Measurements from ENCODE around the gene ASPSCR1. TPM values are rescaled to one million over a fixed set of nuclear protein-coding genes. Genes with fewer than 3 reads are reported as not detected.
A peak's percentile ranks its signal among the peaks of the same experiment; 100 is the strongest.

The ASPSCR1 gene
- total RNA-seq, 1 experiment from 2014 or later = 51.0 TPM

- TF ChIP-seq EZH2phosphoT487 (IDR thresholded peaks at IDR 0.05; ENCODE audit: borderline replicate concordance) = no peak
- TF ChIP-seq EGR1 (IDR thresholded peaks at IDR 0.05; ENCODE audit: low read depth) = no peak
Measured at GRCh38 chr17:82056729-82057621, 79.5 kb downstream of the ASPSCR1 start (continued).

- H3K27ac ChIP-seq (ENCODE audit: low read depth, low read length) = peak overlapping the region; percentile 30; the same call in 1 of the 2 replicates
- H3K27me3 ChIP-seq (ENCODE audit: insufficient read depth, low read length) = no peaks in the 10 kb centered on the region
- peaks cover 26% of the 10 kb centered on the region; the same call in 1 of the 2 replicates for H3K79me2 ChIP-seq (ENCODE audit: insufficient read depth, low read length)
- no peak for DNase-seq (ENCODE audit: low read depth, low spot score)
- H3K9me2 ChIP-seq (ENCODE audit: insufficient read depth) = no peaks in the 10 kb centered on the region
- ChIA-PET POLR2A (no interaction called here), CTCF (no interaction called here), RAD21 (ENCODE audit: low non-redundant PET in 1 of 2, low total read pairs in 2 of 2, uncharacterized antibody in 2 of 2, unreplicated experiment in 2 of 2) (no interaction called here)
- H3K4me2 ChIP-seq (ENCODE audit: low read length) = no peak overlapping the region
- TF ChIP-seq MAX (IDR thresholded peaks at IDR 0.05) = no peak
- TF ChIP-seq JUND (IDR thresholded peaks at IDR 0.05) = no peak
- no peak for TF ChIP-seq SRF (IDR thresholded peaks at IDR 0.05; ENCODE audit: low read depth)
- no peak for TF ChIP-seq CBX3 (IDR thresholded peaks at IDR 0.05; ENCODE audit: low read depth)
- TF ChIP-seq FOSL1 (IDR thresholded peaks at IDR 0.05; ENCODE audit: low read depth) = no peak
- TF ChIP-seq EGR1 (IDR thresholded peaks at IDR 0.05; ENCODE audit: low read depth) = no peak
- no peaks in the 10 kb centered on the region for H3K9me3 ChIP-seq (ENCODE audit: control insufficient read depth in 1 of 2, insufficient read depth in 1 of 2, low read depth in 1 of 2, low read length in 2 of 2)
- H3K36me3 ChIP-seq (ENCODE audit: control insufficient read depth in 1 of 2, insufficient read depth in 2 of 2, low read length in 2 of 2) = peaks cover 25 to 80% of the 10 kb centered on the region in 2 experiments
- peaks cover 2 to 16% of the 10 kb centered on the region in 2 experiments; a peak in 3 of 4 replicates for H3K4me1 ChIP-seq (ENCODE audit: control insufficient read depth in 1 of 2, insufficient read depth in 2 of 2, low read length in 2 of 2)
- no peaks in the 10 kb centered on the region; the same call in 1 of the 2 replicates for H4K20me1 ChIP-seq (ENCODE audit: insufficient read depth)
- H3K4me3 ChIP-seq (replicated peaks in 1 of 2; ENCODE audit: low read depth in 1 of 2, low read length in 2 of 2) = no peak overlapping the region
- no peak overlapping the region for H2AFZ ChIP-seq (ENCODE audit: low read depth, low read length, poor library complexity, severe bottlenecking)
- H3K9ac ChIP-seq (ENCODE audit: low read length) = no peak overlapping the region
- BruUV-seq (replicated peaks) = no TSS peak
- intact Hi-C loops (cut with micrococcal nuclease) = no loop called here
- no peak for ATAC-seq
Measured at GRCh38 chr17:82058230-82058854, 80.9 kb downstream of the ASPSCR1 start.

Measured in HCT116 (cell line).